GM18505 (cell line): ENCODE data around the gene SNX30.

Experiments
- ATAC-seq: cut with Tn5 transposase; IDR thresholded peaks from one replicate; pipeline ENCODE4 v1.9.1; 2021; ENCODE audit not compliant: unreplicated experiment
- POLR2A ChIP-seq: IDR thresholded peaks from 4 replicates; pipeline ENCODE4 v1.6.1; 2011; ENCODE audit warnings: borderline replicate concordance; ENCODE audit not compliant: insufficient read depth, insufficient read length; ENCODE audit errors: extremely low read depth

Gene SNX30

DNA sequence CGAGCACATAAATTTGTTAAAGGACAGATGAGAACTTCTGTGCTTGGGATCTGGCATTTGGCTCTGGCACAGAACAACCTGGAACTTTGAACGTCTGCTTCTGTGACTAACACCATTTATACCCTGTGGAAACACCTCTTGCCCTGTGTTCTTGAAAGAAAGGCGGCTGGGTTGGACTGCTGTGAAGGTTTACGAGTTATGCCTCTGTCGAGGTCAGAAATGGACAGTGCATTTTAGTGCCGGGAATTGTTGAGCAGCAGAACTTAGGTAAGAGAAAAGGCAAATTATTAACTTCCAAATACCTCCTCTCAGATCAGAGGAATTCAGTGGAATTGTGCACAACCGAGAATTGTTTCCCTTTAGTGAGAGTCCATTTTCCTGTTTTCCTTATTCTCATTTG lies 18.6 kb upstream of the SNX30 start:
- TF ChIP-seq POLR2A: no peak
- no peak for ATAC-seq

GRCh38 chr9:112734892-112735291 lies 15.7 kb upstream of the SNX30 start:
- no peak for ATAC-seq
- no peak for TF ChIP-seq POLR2A

- TF ChIP-seq POLR2A: no peak
- ATAC-seq: peak; percentile 52
These were observed 7.2 kb upstream of the SNX30 start for GRCh38 chr9:112743216-112743836.

- no peak for TF ChIP-seq POLR2A
- ATAC-seq: no peak
These were observed 6.4 kb upstream of the SNX30 start for GRCh38 chr9:112744177-112744576.

- no peak for TF ChIP-seq POLR2A
- ATAC-seq: no peak
These were observed 3.5 kb upstream of the SNX30 start for GRCh38 chr9:112747094-112747493.

GRCh38 chr9:112750764-112751055 lies 150 bp downstream of the SNX30 start:
- TF ChIP-seq POLR2A: peak; percentile 31
- ATAC-seq: no peak

DNA sequence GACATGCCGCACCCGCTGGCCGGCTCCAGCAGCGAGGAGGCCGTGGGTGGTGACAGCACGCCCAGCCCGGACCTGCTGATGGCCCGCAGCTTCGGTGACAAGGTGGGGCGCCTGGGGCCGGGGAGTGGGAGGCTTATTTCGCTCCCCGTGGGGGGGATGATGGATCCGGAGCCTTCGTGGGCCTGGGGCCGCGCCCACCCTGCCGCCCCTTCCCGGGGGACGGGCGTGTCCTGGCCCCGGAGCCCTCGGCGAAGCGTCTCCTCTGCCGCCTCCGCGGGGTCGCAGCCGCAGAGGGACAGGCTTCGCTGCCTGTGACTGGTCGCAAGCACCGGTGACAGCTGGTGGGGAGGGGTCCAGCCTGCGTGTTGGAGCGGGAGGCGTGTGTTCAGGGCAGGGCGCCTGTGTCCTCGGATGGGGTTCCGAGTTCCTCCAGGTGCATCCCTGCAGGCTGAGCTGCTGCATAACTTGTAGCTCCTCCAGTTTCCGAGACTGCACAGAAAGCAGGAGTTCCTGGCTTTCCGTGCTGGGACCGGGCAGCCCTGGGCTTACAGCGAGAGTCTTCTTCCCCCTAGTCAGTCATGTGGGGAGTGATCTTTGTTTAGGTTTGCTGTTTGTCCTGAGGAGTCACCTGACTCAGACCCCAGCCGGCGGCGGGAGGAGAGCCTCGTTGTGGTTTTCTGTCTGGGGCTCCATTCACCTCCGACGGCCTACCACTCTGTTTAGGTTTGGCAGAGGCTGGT lies 666 bp downstream of the SNX30 start:
- peak; percentile 44 for ATAC-seq
- TF ChIP-seq POLR2A: no peak

DNA sequence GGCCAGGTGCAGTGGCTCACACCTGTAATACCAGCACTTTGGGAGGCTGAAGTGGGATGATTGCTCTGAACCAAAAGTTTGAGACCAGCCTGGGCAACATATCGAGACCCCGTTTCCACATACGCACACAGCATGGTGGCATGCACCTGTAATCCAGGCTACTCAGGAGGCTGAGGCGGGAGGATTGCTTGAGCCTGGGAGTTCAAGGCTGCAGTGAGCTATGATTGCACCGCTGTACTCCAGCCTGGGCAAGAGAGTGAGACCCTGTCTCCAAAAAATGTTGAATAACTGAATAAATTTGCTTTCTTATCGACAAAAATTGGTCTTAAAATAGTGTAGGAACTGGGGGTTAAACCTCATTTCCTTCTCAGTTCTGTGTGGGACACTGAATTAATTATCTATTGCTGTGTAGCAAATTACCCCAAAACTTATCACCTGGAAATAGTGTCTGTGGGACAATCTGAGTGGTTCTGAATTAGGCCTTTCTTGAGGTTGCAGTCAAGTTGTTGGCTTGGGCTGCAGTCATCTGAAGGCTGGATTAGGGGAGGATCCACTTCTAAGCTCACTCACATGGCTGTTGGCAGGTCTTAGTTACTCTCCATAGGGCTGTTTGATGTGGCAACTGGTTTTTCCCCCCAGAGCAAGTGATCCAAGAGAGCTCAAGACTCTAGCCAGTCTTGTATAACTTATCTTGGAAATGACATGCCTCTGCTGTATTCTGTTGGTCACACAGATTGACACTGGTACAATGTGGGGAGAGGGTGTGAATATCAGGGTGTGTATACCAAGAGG lies 2.0 kb downstream of the SNX30 start:
- no peak for TF ChIP-seq POLR2A
- ATAC-seq: no peak

- TF ChIP-seq POLR2A: no peak
- ATAC-seq: no peak
These were observed 3.2 kb downstream of the SNX30 start for GRCh38 chr9:112753725-112754124.

- no peak for ATAC-seq
- TF ChIP-seq POLR2A: no peak
These were observed 4.0 kb downstream of the SNX30 start for GRCh38 chr9:112754578-112754977.

- TF ChIP-seq POLR2A: no peak
- ATAC-seq: no peak
These were observed 4.5 kb downstream of the SNX30 start for GRCh38 chr9:112755016-112755427.

- no peak for ATAC-seq
- TF ChIP-seq POLR2A: no peak
These were observed 5.1 kb downstream of the SNX30 start for GRCh38 chr9:112755675-112756074.

- no peak for ATAC-seq
- TF ChIP-seq POLR2A: no peak
These were observed 6.8 kb downstream of the SNX30 start for GRCh38 chr9:112757282-112757883.

DNA sequence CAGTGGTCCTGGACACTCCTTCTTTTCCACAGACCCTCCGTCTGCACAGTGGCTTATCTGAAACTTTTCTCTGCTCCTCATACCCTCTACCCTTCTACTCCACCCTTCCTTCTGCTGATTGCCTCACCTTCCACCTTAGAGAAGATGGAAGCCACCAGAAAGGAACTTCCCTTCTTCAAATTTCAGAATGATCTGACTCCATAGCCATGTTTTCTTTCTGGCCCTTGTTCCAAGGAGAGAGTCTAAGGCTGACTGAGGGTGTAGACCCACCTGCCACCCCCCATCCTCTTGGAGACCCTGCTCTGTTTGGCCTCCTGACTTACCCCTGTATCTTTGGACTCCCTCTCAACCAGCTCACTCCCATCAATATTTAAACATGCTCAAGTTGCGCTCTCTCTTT lies 7.4 kb downstream of the SNX30 start:
- ATAC-seq: no peak
- no peak for TF ChIP-seq POLR2A

DNA sequence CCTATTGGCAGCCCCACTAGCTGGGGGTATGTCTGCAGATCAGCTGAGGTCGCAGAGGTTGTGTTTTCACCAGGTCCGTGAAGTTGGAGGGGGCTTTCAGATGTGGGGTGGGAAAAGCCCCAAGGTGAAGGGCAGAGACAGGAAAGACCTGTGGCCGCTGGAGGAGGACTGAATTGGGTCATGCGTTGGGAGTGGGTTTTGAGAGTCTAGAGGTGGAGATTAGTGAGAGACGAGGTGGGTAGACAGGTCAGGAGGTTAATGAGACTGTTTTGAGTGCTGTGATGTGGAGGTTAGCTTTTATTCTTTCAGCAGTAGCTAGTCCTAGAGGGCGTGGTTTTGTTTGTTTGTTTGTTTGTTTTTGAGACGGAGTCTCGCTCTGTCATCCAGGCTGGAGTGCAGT lies 10.3 kb downstream of the SNX30 start:
- ATAC-seq: no peak
- TF ChIP-seq POLR2A: no peak
